ENCODE measurements around the gene PARP11.

PARP11 gene

GRCh38 chr12:3884671-3885070 lies 11.5 kb upstream of the PARP11 start:
- DNase-seq (ENCODE audit: low read depth) = no peak
- TF ChIP-seq, protein P1, sequence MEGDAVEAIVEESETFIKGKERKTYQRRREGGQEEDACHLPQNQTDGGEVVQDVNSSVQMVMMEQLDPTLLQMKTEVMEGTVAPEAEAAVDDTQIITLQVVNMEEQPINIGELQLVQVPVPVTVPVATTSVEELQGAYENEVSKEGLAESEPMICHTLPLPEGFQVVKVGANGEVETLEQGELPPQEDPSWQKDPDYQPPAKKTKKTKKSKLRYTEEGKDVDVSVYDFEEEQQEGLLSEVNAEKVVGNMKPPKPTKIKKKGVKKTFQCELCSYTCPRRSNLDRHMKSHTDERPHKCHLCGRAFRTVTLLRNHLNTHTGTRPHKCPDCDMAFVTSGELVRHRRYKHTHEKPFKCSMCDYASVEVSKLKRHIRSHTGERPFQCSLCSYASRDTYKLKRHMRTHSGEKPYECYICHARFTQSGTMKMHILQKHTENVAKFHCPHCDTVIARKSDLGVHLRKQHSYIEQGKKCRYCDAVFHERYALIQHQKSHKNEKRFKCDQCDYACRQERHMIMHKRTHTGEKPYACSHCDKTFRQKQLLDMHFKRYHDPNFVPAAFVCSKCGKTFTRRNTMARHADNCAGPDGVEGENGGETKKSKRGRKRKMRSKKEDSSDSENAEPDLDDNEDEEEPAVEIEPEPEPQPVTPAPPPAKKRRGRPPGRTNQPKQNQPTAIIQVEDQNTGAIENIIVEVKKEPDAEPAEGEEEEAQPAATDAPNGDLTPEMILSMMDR (conservative IDR thresholded peaks at IDR 0.05; ENCODE audit: low read length) = no peak
- H3K4me3 ChIP-seq (ENCODE audit: low read length) = no peak overlapping the region

- TF ChIP-seq, protein P1 (conservative IDR thresholded peaks at IDR 0.05; ENCODE audit: low read length) = peak; percentile 36
- DNase-seq (ENCODE audit: low read depth) = no peak
- H3K4me3 ChIP-seq (ENCODE audit: low read length) = no peak overlapping the region
These were observed 9.8 kb upstream of the PARP11 start for GRCh38 chr12:3882896-3883564.

GRCh38 chr12:3882406-3882805 lies 9.2 kb upstream of the PARP11 start:
- no peak overlapping the region for H3K4me3 ChIP-seq (ENCODE audit: low read length)
- no peak for DNase-seq (ENCODE audit: low read depth)

DNA sequence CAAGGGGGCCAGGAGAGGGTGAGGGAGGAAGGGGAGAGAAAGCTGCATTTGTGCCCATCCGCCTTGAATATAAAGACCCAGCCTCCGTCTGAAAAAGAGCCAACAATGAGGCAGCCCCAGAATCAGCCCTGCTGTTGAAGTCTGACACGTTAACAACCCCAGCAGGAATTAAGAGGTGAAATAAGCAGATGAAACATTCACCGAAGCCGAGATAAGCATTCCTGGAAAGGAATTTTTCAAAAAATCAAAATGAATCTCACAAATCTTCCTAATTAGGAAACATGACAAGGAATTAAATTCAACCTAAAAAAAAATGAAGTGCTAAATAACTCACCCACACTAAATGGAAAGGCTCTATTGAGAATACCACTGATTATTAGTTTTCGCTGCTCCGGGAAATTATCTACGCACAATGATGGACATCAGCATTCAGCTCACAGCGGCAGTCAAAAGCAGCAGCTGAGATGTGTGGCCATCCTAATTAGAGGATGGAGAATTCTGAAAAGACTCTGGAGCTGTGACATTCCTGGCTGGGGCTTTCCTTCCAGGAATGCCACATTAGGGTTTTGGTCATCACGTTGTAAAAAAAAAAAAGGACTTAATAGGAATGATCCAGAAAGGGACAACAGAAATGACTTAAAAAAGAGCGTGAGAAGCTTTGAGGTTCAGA lies 8.2 kb upstream of the PARP11 start:
- DNase-seq (ENCODE audit: low read depth) = no peak
- H3K4me3 ChIP-seq (ENCODE audit: low read length) = no peak overlapping the region
- TF ChIP-seq, protein P1 (conservative IDR thresholded peaks at IDR 0.05; ENCODE audit: low read length) = no peak

More at GRCh38 chr12:3882406-3882805, 9.2 kb upstream of the PARP11 start:
- TF ChIP-seq, protein P1 (conservative IDR thresholded peaks at IDR 0.05; ENCODE audit: low read length) = no peak

DNA sequence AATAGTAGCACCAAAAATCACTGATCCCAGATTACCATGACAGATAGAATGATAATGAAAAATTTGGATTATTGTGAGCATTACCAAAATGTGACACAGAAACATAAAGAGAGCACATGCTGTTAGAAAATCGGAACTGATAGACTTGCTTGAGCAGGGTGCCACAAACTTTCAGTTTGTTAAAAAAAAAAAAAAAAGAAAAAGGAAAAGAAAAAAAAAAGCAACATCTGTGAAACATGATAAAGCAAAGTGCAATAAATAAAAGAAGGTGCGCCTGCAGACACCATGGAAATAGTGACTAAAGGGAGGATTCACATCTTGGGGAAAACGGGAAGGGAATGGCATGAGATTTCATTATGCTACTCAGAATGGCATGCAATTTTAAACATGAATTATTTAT lies 6.6 kb upstream of the PARP11 start:
- TF ChIP-seq, protein P1 (conservative IDR thresholded peaks at IDR 0.05; ENCODE audit: low read length) = no peak
- no peak for DNase-seq (ENCODE audit: low read depth)
- H3K4me3 ChIP-seq (ENCODE audit: low read length) = no peak overlapping the region

DNA sequence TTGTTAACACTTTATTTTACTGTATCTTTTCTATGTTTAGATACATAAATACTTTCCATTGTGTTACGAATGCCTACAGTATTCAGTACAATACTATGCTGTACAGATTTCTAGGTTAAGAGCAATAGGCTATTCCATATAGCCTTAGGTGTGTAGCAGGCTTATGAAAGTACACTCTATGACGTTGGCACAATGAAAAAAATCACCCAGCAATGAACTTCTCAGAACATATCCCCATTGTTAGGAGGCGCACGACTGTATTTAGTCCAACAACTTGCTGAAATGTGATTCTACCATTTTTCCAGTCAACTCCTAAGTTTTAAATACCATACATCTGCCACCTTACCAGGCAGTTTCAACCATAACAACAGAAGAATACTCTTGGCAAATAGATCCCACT lies 1.8 kb downstream of the PARP11 start:
- no peak overlapping the region for H3K4me3 ChIP-seq (ENCODE audit: low read length)
- no peak for DNase-seq (ENCODE audit: low read depth)
- TF ChIP-seq, protein P1 (conservative IDR thresholded peaks at IDR 0.05; ENCODE audit: low read length) = no peak

GRCh38 chr12:3869865-3870264 lies 3.3 kb downstream of the PARP11 start:
- no peak overlapping the region for H3K4me3 ChIP-seq (ENCODE audit: low read length)
- TF ChIP-seq, protein P1 (conservative IDR thresholded peaks at IDR 0.05; ENCODE audit: low read length) = no peak
- no peak for DNase-seq (ENCODE audit: low read depth)
